Measurements from ENCODE around the gene CCL24. TPM values are rescaled to one million over a fixed set of nuclear protein-coding genes. Genes with fewer than 3 reads are reported as not detected.
A peak's percentile ranks its signal among the peaks of the same experiment; 100 is the strongest.
"Not testable (repeated sequence)": the region's sequence is repeated elsewhere in the genome, so short reads cannot be mapped to it uniquely, and the experiment has no call there.

CCL24 gene
- total RNA-seq, 4 donors from 2014 or later, result 2.5 to 10.8 TPM; not detected in 2

DNA sequence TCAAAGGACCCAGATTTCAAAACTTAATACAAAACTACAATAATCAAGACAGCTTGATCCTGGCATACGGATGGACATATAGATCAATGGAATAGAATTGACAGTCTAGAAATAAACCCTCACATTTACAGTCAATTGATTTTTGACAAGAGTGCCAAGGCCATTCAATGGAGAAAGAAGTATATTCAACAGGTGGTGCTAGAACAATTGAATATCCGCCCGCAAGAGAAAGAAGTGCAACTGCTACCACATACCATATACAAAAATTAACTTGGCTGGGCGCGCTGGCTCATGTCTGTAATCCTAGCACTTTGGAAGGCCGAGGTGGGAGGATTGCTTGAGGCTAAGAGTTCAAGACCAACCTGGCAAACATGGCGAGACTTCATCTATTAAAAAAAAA is 23.2 kb upstream of the CCL24 start:
- ATAC-seq (ENCODE audit: low FRiP score) (no peak), DNase-seq (ENCODE audit: low spot score) (no peak)
- TF ChIP-seq, protein P1, sequence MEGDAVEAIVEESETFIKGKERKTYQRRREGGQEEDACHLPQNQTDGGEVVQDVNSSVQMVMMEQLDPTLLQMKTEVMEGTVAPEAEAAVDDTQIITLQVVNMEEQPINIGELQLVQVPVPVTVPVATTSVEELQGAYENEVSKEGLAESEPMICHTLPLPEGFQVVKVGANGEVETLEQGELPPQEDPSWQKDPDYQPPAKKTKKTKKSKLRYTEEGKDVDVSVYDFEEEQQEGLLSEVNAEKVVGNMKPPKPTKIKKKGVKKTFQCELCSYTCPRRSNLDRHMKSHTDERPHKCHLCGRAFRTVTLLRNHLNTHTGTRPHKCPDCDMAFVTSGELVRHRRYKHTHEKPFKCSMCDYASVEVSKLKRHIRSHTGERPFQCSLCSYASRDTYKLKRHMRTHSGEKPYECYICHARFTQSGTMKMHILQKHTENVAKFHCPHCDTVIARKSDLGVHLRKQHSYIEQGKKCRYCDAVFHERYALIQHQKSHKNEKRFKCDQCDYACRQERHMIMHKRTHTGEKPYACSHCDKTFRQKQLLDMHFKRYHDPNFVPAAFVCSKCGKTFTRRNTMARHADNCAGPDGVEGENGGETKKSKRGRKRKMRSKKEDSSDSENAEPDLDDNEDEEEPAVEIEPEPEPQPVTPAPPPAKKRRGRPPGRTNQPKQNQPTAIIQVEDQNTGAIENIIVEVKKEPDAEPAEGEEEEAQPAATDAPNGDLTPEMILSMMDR (IDR thresholded peaks at IDR 0.05), result no peak

DNA sequence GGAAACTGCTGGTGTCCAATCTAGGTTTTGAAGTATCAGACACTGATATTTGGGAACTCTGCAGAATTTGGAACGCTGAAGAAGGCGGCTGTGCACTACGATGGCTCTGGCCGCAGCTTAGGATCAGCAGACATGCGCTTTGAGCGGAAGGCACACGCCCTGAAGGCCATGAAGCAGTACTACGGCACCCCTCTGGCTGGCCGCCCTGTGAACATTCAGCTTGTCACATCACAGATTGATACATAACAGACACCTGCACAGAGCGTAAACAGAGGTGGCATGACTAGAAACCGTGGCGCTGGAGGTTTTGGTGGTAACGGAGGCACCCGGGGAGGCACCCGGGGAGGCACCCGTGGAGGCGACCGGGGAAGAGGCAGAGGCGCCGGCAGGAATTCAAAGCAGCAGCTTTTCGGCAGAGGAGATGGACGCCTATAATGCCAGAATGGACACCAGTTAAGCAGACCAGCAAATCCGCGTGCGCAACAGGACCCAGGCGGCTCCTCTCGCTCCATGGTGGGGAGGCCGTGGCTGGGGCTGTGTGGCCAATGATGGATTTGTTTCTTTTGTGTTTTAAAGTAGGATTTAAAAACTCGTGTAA is 22.2 kb upstream of the CCL24 start:
- ATAC-seq (ENCODE audit: low FRiP score), result no peak
- TF ChIP-seq, protein P1 (IDR thresholded peaks at IDR 0.05), result no peak

DNA sequence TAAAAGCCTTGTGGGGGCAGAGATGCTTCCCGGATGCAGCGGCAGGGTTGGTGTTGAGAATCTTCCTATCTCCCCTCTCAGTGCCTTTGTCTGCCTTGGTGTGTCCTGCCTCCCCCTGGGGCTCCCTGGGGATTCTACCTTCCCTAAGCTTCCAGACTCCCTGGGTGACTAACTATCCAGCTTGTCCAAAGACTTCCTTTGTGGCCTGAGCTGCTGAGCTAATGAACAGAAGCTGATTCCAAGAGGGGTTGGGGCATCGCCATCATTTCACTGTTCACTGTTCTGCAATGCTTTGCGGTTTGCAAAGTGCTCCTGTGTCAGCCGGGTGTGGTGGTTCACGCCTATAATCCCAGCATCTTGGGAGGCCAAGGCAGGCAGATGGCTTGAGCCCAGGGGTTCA is 20.1 kb upstream of the CCL24 start:
- DNase-seq (ENCODE audit: low spot score); ATAC-seq (ENCODE audit: low FRiP score): not testable (repeated sequence)

More for the DNA sequence above, 22.2 kb upstream of the CCL24 start:
- DNase-seq (ENCODE audit: low spot score), result no peak

DNA sequence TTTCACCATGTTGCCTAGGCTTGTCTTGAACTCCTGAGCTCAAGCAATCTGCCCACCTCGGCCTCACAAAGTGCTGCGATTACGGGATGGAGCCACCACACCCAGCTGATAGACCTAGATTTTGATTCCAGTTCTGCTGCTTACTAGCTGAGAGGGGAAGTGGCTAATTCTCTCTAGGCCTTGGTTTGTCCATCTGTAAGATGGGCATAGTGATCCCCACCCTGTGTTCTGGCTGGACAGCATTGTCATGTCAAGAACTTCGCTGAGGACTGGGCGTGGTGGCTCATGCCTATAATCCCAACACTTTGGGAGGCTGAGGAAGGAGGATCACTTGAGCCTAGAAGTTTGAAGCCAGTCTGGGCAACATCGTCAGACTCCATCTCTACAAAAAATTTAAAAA is 17.4 kb upstream of the CCL24 start:
- TF ChIP-seq, protein P1 (IDR thresholded peaks at IDR 0.05), result no peak
- ATAC-seq (ENCODE audit: low FRiP score), result no peak
- DNase-seq (ENCODE audit: low spot score), result no peak

DNA sequence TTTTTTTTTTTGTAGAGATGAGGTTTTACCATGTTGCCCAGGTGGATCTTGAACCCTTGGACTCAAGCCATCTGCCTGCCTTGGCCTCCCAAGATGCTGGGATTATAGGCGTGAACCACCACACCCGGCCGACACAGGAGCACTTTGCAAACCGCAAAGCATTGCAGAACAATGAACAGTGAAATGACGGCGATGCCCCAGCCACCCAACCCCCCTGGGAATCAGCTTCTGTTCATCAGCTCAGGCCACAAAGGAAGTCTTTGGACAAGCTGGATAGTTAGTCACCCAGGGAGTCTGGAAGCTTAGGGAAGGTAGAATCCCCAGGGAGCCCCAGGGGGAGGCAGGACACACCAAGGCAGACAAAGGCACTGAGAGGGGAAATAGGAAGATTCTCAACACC is 16.1 kb upstream of the CCL24 start:
- not testable (repeated sequence) for ATAC-seq (ENCODE audit: low FRiP score)

DNA sequence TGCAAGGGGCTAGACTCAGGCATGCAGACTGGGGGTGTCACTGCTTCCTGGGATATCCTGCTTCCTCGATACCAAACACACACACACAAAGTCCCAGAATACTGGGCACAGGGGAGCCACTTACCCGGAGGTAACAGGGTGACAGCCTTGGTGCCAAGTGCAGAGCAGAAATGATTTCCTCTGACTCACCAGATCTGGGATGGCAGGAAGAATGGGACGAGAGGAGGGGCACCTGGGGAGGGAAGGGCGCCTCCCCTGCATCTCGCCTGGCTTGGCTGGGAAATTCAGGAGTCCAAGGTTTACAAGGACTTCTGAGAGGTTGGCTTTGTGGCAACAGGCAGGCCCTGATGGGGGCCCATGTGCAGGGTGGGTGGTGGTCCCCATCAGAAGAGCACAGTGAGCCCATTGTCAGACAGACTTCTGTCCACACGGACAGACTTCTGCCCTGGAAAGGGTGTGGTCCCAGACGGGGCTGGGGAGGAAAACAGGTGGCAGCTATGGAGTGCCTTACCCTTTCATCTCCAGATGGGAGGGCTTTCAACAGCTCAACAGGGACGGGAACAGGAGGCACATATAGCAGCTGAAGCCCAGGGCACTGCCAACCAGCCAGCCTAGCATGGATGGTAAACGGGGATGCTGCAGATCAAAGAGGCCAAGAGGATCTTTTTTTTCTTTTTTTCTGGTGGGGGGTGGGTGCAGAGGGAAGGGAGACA is 9.7 kb upstream of the CCL24 start:
- ATAC-seq (ENCODE audit: low FRiP score), result peak; percentile 47
- TF ChIP-seq, protein P1 (IDR thresholded peaks at IDR 0.05), result no peak
- no peak for DNase-seq (ENCODE audit: low spot score)

More for the DNA sequence above, 16.1 kb upstream of the CCL24 start:
- not testable (repeated sequence) for DNase-seq (ENCODE audit: low spot score)

DNA sequence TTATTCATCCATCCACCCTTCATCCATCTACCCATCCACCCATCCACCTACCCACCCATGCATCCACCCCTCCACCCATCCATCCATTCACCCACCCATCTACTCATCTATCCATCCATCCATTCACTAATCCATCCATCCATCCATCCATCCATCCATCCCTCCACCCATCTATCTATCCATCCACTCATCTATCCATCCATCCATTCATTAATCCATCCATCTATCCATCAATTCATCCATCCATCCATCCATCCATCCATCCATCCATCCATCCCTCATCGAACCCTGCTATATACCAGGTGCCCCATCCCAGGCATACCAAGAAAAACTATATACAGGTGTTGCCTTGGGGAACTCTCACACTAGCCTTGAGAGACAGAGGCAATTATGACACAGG is 7.1 kb upstream of the CCL24 start:
- ATAC-seq (ENCODE audit: low FRiP score) (no peak), DNase-seq (ENCODE audit: low spot score) (no peak)
- TF ChIP-seq, protein P1 (IDR thresholded peaks at IDR 0.05), result no peak

DNA sequence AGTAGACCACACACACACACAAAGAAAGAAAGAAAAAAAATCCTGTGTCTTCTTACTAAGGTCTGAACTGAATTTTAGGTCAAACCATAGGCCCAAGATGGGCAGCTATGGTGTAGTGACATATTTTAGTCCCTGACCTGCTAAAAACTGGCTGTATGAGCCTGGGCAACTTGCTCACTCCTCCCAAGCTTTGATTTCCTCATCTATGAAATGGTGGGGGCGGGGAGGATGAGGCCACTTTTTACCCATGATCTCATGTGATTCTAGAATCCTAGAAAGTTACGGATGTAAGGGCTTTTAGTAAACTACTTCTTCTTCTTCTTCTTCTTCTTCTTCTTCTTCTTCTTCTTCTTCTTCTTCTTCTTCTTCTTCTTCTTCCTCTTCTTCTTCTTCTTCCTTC is 6.1 kb upstream of the CCL24 start:
- ATAC-seq (ENCODE audit: low FRiP score), result no peak
- DNase-seq (ENCODE audit: low spot score), result no peak
- TF ChIP-seq, protein P1 (IDR thresholded peaks at IDR 0.05), result no peak

All from omental fat pad (tissue), 4 donors.